HS-27A (cell line): Measurements from ENCODE around the gene FHAD1.
"Not testable (repeated sequence)": the region's sequence is repeated elsewhere in the genome, so short reads cannot be mapped to it uniquely, and the experiment has no call there.

Experiments used
- DNase-seq: peaks from one replicate; pipeline ENCODE4 v3.0.0-alpha.2; 2012; ENCODE audit warnings: low read depth, missing footprints

The FHAD1 gene

DNA sequence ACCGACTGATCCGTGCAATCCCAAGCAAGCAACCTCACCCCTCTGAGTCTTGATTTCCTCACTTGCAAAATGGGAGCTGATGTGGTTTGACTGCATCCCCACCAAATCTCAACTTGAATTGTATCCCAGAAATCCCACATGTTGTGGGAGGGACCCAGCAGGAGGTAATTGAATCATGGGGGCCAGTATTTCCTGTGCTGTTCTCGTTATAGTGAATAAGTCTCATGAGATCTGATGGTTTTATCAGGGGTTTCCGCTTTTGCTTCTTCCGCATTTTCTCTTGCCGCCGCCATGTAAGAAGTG, 58.4 kb downstream of the FHAD1 start:
- DNase-seq: no peak

DNA sequence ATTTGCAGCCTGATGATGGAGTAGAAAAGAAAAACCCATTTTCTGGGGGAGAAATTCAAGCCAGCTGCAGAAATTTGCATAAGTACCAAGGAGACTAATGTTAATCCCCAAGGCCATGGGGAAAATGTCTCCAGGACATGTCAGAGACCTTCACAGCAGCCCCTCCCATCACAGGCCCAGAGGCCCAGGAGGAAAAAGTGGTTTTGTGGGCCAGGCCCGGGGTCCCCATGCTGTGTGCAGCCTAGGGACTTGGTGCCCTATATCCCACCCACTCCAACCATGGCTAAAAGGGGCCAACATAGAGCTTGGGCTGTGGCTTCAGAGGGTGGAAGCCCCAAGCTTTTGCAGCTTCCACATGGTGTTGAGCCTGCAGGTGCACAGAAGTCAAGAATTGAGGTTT, 59.3 kb downstream of the FHAD1 start:
- not testable (repeated sequence) for DNase-seq

DNA sequence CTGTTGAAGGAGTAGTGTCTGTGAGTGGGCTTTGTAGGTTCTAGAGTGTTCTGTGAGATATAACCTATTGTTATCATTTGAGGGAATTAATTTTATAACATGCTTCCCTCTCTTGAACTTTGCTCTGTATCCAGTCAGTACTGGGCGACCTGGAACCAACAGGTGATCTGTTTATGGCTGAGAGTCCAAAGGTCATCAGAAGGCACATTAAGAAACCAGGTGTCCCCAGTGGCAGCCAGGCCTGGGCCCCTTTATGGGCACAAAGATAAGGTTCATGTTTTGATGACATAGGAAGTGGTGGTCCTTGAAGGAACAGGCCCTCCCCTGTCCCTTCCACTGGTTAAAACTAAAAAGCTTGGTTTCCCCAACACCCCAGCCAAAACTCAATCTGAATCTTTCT, 61.1 kb downstream of the FHAD1 start:
- DNase-seq: no peak

DNA sequence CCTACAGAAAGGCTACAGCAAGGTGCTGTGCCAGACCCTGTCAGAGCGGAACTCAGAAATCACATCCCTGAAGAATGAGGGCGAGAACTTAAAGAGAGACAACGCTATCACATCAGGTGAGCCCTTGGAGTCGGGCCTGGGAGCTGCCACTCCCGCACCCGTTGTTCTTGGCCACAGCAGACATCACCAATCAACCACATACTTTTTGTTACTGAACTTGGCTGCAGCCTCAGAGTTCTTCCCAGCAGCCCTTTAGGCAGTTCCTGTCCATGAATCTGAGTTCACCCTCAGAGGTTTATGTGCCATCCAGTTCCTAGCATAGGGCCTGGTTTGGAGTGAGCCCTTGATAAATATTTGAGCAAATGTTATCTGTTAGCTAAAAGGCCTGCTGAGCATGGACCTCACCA, 61.6 kb downstream of the FHAD1 start:
- no peak for DNase-seq

DNA sequence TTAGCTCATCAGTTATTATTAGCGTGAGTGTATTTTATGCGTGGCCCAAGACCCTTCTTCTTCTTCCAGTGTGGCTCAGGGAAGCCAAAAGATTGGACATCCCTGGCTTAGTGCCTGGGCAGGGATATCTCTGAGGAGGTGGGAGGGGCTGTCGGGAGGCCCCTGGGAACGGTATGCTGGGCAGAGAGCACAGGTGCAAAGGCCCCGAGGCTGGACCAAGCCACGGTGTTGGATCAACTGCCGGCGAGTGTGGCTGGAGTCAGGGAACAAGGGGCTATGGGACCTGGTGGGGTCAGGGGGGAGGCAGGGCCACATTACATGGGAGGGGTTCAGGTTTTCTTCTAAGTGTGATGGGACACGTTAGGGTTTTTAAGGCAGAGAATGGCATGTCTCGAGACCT, 62.7 kb downstream of the FHAD1 start:
- no peak for DNase-seq

DNA sequence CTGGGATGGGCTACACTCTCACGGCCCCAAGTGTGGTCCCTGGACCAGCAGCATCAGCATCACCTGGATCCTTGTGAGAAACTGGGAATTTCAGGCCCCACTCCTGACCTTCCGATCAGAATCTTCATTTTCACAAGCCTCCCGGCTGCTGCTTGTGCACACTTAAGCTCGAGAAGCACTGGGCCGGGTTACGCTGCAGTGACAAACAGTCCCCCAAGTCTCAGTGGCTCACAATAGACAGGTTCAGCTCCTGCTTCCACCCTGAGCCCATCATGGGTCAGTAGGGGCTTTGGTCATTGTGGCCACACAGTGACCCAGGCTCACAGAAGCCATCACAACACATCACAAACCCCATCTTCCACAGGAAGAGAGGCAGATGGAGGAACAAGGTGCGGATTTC, 63.5 kb downstream of the FHAD1 start:
- no peak for DNase-seq

DNA sequence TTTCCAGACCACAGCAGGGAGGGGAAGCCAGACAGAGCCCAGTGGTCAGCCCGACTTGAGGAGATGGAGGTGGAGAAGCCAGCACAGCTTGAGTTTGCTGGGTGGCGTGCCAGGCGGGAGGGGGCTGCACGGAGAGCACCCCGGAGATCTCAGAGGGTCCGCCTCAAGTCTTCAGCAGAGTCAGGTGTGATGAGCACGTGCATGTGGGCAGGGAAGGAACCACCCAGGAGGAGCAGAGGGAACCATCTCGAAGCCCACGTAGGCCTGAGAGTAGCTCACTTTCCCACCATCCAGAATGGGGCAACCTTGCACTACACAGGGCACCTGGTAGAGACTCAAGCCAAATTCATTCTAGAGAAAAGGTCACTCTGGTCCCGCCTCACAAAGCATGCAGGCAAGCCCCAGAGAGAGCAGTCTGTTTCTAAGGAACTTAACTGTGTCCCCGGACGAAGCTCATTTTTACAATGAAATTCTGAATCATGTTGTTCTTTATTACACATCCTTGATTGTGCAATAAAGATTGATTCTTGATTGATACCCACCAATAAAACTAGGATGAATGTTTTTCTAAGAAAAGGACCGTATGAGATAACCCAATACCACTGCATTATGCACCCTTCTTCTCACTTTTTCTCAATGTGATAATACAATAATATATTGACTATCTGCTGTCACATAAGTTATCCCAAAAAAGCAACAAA, 64.2 kb downstream of the FHAD1 start:
- no peak for DNase-seq

DNA sequence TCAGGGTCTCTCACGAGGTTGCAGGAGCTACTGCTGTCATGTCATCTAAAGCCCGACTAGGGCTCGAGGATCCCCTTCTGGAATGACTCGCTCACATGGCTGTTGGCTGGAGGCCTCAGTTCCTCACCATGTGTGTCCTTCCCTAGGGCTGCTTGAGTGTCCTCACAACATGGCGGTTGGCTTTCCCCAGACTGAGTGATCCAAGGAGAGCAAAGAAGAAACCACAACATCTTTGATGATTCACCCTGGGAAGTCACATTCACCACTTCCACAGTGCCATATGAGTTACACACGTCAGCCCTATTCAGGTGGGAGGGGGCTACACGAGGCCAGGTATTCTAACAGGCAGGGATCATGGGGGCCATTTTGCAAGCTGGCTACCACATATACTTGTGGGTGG, 64.9 kb downstream of the FHAD1 start:
- no peak for DNase-seq

DNA sequence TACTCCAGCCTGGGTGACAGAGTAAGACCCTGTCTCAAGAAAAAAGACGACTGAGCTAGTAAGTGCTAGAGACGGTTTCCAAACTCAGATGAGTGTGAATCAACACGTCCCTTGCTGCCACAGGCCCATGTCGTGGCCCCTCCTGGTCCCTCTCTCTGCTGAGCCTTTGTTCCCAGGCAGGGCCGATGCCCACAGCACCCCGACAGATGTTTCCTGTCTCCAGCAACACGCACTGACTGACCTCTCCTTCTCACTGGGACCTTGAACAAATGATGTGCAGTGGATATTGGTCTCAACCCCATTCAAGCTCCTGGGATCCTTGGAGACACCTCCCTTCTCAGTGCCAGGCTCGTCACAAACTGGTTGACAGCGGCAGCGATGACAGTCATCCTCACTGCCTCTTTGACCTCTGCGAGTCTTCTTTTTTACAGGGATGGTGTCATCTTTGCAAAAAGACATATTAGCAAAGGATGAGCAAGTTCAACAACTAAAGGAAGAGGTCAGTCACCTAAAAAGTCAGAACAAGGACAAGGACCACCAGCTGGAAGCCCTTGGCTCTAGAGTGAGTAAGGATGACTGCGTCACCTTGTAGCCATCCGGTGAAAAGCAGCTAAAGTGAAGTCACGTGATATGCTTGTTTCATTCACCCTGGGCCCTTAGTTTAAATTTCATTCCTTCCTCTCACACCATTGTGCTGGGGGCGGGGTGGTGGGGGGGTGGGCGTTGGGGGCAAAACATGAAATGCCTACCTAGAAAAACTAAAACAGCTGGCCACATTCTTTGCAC, 65.8 kb downstream of the FHAD1 start:
- DNase-seq: no peak

DNA sequence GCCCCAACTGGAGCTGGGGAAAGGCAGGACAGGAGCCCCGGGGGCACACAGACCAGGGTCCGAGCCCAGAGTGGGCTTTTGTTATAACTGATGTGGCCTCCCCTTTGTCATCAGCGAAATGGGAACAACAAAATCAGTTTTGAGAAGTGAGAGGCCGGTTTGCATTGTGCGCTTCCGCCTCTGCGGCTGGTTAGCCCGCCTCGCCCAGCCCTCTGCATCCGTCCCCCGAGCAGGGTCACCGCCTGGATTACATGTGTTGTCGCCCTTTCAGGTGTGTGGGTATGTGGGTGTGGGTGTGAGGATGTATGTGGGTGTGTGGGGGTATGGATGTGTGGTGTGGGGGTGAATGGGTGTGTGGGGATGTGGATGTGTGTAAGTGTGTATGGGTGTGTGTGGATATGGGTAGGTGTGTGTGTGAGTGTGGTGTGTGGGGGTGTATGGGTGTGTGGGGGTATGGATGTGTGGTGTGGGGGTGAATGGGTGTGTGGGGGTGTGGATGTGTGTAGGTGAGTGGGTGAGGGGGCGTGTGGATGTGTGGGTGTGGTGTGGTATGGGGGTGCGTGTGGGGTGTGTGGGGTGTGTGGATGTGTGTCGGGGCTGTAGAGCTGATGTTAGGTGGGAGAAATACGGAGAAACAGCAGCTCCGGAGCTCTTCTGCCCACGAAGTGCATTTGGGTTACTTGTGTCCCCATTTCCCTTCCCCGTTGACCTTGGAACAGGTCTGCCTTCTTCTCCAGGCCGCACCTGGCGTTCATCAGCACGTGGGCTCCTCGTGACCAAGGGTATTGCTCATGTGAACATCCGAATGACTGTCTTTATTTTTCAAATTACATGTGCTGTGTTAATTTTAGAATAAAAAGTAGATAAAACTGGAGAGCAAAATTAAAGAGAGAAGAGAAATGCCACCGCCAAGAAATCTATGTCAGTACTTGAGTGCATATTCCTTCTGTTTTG, 67.6 kb downstream of the FHAD1 start:
- DNase-seq: no peak

DNA sequence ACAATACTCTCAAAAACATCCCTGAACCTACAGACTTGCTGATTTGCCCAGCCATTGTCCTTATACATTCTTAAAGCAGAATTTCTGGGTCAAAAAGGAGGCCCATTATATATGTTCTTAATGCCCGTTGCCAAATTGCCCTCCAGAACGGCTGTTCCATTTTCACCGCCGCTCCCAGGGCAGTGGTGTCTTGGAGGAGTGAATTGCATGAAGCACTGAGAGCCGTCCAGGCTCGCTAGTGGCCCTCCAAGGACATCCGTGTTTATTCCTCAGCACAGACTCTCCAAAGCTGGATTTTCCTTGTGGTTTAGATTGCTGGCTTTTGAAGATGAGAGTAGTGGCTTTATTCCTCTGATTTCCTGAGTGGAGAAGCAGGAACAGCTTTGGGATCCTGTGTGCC, 68.8 kb downstream of the FHAD1 start:
- no peak for DNase-seq

DNA sequence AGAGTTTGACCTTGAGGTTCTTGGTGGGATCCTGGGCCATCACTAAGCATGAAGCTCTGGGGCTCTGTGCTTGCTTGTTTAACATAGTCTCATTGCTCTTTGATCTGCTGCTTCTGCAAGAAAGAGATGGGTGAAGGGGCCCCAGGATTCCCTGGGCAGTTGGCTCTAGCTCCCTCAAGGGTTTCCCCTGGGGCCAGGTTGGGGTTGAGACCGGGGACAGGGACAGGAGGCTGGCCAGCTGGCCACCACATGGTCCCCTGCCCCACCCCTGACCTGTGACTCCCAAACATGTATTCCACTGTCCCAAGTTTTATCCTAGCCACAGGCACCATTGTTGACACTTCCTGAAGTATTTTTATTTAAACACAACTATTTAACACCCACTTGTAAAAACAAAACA, 69.5 kb downstream of the FHAD1 start:
- DNase-seq: no peak

DNA sequence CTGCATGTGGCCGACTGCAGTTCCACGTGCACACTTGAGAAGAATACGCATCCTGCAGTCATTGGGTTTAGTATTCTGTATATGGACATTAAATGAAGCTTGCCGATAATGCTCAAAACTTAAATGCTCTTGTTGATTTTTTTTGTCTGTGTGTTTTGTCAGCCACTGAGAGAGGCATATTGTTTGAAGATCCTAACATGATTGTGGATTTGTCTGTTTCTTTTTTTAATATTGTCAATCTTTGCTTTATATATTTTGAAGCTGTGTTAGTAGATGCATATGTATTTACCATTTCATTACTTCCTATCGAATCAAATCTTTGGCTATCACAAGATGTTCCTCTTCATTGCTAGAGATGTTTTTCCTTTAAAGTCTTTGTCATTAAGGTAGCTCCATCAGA, 73.2 kb downstream of the FHAD1 start:
- no peak for DNase-seq

DNA sequence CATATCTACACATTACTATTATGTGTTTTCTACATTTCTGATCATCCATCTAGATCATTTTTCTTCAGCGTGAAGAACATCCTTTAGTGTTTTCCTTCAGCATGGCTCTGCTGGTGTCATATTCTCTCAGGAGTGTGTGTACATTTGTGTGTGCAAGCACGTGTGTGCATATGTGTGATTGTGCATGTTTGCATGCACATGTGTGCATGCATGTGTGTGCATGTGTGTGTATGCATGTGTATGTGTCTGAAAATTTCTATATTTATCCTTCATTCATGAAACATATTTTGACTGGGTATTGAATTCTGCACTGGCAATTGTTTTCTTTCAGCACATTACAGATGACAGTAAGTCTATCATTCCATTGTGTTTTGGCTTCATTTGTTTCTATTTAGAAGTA, 74.6 kb downstream of the FHAD1 start:
- DNase-seq: no peak

DNA sequence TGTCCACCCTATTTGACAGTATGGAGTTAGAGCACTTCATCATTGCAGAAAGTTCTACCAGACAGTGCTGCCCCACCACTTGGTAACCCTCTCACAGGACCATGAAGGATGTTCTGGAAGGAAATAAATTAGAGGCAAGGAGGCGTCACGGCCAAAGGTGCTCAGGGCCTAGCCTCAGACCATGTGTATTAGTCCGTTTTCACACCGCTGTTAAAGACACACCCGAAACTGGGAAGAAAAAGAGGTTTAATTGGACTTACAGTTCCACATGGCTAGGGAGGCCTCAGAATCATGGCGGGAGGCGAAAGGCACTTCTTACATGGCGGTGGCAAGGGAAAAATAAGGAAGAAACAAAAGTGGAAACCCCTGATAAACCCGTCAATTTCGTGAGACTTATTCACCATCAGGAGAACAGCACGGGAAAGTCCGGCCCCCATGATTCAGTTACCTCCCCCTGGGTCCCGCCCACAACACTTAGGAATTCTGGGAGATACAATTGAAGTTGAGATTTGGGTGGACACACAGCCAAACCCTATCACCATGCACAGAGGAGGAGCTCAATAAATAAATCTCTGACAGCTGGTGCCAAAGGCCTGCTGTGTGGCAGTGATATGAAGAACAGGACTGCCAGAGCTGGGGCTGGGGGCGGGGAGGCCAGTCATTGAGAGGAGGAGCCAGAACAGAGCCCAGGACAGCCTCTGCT, 75.8 kb downstream of the FHAD1 start:
- no peak for DNase-seq

DNA sequence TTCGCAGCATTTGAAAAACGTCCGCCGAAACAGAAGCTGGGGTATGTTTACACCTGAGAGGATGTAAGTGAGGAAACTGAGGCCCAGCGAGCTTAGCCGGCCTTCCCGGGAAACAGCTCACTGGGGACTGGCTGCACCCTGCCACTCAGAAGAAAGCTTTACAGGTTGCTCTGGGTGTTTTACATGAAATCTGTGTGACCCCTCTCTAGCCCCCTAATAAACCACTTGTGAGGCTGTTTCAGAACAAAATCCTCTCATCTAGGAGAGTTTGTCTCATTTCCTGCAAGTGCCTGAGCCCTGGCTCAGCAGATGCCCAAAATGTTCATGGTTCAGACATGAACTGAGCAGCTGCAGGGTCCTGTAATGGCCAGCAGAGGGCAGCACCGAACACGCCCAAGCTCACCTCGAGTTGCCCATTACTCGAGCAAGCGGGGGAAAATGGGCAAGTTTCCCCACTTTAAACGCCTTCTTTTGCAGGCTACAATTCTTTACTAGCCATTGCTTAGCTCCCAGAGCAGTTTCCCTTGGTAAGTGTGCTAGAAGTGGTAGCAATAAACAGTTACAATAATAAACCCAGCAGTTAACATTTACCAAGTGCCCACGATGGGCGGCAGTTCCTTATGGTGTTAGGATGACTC, 76.4 kb downstream of the FHAD1 start:
- peak; percentile 58 for DNase-seq

DNA sequence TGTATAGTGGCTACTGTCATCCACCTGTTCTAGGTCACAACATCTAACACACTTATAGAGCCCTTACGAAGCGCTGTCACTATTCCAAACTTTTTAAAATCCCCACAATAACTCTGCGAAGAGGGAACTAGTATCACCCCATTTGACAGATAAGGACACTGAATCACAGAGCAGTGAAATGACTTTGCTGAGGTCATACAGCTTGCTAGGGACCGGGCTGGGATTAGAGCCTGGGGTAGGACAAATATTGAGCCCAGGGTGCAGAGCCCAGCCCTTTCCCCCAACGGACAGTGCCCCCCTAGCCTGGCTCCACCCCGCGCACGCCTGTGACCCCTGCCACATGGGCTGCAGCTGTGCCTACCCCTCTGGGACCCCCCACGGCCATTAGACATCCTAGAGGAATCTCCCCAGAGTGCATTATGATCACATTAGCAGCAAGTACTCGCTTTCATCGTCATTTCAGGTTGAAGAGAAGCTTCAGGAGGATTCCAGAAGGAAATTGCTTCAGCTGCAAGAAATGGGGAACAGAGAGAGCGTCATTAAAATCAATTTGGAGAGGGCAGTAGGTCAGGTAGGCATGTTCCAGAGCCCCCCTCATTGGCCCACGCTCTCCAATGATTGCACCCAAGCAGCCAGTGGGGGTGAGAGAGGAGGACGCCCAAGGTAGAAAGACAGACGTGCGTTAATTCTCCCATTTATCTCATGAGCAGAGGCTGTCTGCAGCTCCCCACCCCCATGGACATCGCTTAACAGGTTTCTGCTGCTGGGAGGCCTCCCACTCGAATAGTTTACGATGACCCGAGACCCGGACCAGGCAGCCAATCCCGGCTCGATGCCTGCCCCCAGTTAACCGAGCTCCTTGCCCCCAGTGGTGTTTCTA, 77.2 kb downstream of the FHAD1 start:
- DNase-seq: no peak

DNA sequence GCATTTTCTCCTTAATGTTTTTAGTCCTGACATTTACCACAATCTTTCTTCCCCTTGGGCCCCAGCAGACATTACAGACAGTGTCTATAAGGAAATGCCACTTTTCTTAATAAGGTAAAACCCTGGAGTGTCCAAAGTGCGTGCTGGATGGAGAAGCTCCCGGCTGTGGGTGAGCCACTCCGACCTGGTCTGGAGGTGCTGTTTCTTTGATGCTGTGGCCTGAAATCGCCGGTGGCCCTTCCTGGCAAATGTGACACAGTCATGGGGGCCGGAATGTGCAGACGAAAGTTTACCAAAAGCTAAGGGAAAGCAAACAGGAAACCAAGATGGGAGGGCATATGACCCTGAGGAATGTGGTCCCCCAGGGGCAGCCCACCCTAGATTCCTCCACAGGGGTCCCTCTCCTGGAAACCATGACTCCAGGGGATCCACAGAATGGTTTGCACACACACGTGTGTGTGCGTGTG, 77.9 kb downstream of the FHAD1 start:
- DNase-seq: no peak

DNA sequence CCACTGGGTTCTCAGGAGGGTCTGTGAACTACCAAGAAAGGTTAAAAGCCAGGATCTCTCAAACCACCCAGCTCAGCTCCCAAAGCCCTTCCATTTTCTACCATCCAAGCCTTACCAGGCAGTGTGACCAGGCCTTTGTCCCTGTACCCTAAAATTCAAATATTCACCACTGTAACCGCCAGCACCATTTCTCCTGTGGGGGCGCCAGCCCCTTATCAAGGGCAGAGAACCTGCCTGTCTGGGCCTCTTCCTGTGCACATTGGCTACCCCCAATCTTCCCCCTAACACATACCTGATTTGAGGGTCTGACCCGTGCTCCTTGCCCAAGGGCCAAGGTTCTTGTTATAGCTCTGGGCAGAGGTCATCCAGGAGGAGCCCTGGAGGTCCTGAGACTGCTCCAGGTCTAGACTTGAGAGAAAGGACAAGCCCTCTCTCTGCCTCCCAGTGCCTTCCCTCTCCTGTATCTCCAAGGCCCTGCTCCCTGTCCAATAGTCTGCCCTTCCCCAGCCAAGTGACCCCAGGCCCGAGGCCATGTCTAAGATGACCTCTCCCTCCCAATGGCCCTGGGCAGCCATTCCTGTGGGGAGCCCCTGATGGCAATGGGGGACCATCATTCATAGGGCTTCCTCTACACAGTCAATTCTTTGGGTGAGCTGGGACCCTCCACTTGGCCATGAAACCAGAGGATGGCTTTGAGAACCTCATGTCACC, 78.5 kb downstream of the FHAD1 start:
- no peak for DNase-seq
